DMS 273 (cell line): ENCODE results near the gene TNFAIP8.

Source experiments
- DNase-seq: peaks from one replicate; lab custom pipeline; 2025; ENCODE audit not compliant: unreplicated experiment; lab: John Stamatoyannopoulos, UW

TNFAIP8 gene

GRCh38 chr5:119345861-119346260, 10.0 kb upstream of the TNFAIP8 start:
- DNase-seq, result no peak

- no peak for DNase-seq
Measured at GRCh38 chr5:119346394-119346793, 9.4 kb upstream of the TNFAIP8 start.

- DNase-seq, result no peak
Measured at GRCh38 chr5:119347574-119347973, 8.2 kb upstream of the TNFAIP8 start.

- DNase-seq, result no peak
Measured at GRCh38 chr5:119347991-119348390, 7.8 kb upstream of the TNFAIP8 start.

- no peak for DNase-seq
Measured at GRCh38 chr5:119353213-119353612, 2.6 kb upstream of the TNFAIP8 start.

GRCh38 chr5:119353686-119354366, 2.0 kb upstream of the TNFAIP8 start:
- DNase-seq, result no peak

GRCh38 chr5:119354537-119355243, 1.1 kb upstream of the TNFAIP8 start:
- no peak for DNase-seq

- DNase-seq, result no peak
Measured at GRCh38 chr5:119355244-119355638, 578 bp upstream of the TNFAIP8 start.

- peak; percentile 21 for DNase-seq
Measured at GRCh38 chr5:119356612-119357188, 881 bp downstream of the TNFAIP8 start.

GRCh38 chr5:119357270-119357669, 1.5 kb downstream of the TNFAIP8 start:
- DNase-seq, result no peak

GRCh38 chr5:119357808-119358529, 2.1 kb downstream of the TNFAIP8 start:
- DNase-seq, result no peak

- DNase-seq, result no peak
Measured at GRCh38 chr5:119358530-119358900, 2.7 kb downstream of the TNFAIP8 start.

- no peak for DNase-seq
Measured at GRCh38 chr5:119358901-119359603, 3.2 kb downstream of the TNFAIP8 start.

- no peak for DNase-seq
Measured at GRCh38 chr5:119359737-119360413, 4.1 kb downstream of the TNFAIP8 start.

- no peak for DNase-seq
Measured at GRCh38 chr5:119360905-119361593, 5.2 kb downstream of the TNFAIP8 start.

- DNase-seq, result no peak
Measured at GRCh38 chr5:119361594-119362125, 5.8 kb downstream of the TNFAIP8 start.

- no peak for DNase-seq
Measured at GRCh38 chr5:119362714-119363113, 6.9 kb downstream of the TNFAIP8 start.

GRCh38 chr5:119363271-119363670, 7.5 kb downstream of the TNFAIP8 start:
- no peak for DNase-seq

GRCh38 chr5:119363936-119364335, 8.1 kb downstream of the TNFAIP8 start:
- DNase-seq, result no peak
